ENCODE measurements around the gene C3.
"Not testable (repeated sequence)": the region's sequence is repeated elsewhere in the genome, so short reads cannot be mapped to it uniquely, and the experiment has no call there.

C3 gene

DNA sequence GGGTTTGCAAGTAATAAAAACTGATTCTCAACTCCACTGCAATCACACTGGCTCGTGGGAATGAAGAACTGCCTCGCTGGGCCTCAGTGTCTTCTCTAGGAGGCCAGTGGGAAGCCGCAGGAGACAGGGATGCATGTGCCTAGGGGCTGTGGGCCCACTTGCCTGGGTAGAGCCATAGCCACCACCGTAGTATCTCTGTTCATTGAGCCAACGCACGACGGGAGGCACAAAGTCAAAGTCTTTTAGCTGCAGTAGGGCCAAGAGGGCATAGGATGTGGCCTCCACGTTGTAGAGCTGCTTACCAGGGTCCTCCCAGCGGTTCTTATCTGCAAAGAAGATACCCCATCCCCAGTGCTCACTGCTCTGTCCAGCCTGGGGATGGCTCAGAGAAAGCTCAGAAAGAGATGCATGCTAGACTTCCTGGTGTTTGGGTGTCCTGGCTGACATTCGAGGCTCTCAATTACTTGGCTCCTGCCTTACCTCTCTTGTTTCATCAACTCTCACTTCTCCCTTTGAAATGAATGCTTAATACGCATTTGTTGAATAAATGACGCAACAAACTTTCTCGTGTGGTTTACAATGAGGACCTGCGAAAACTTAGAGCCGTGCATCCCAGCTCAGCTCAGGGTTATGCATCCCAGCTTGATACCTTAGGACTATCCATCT lies 34.4 kb downstream of the C3 start:
- no peak for FAIRE-seq

DNA sequence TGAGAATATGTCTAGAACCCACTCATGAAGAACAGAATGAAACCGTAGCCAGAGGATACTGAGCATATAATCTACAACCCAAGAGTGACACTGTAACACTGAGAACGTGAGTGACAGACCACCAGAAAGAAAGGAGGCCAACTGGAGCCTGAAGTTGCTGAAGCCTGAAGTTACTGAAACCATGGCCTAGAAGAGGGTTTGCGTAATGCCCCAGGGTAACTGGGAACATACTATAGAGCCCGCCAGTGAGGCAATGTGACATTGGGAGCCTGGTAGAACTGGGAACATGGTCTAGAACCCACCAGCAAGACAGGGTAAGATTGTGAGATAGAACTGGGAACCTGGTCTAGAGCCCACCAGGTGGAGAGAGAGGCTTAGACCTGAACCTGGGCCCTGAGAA lies 35.0 kb downstream of the C3 start:
- no peak for FAIRE-seq

DNA sequence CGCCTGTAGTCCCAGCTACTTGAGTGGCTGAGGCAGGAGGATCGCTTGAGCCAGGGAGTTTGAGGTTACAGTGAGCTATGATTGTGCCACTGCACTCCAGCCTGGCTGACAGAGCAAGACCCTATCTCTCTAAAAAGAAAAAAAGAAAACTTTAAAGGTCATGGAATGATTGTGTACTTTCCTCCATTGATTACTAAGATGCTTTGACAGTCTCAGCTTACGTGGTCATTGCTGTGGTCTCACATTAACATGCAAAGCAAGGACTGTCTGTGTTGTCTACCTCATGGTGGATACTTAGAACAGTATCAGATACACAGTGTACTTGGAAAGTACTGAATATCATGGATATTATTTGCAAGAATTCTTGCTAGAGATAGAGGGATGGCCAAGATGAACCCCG lies 36.5 kb downstream of the C3 start:
- no peak for FAIRE-seq

- FAIRE-seq = no peak
Measured at GRCh38 chr19:6682607-6683128, 37.8 kb downstream of the C3 start.

DNA sequence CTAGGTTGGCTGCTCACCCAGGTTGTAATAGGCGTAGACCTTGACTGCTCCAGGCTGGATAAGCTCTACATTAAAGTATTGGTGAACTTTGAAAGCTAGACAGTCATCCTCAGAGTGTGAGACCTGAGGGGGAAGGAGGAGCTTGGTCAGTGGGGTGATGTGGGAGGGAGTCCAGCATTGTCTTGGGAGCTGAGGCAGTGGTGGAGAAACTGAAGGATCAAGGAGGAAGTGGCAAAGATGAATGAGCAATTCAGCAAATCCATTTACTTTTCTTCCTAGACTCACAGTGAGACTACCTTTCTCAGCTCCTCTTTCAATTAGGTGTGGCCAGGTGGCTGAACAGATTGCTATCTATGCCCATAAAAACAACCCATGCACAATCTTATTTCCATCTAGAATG lies 40.3 kb downstream of the C3 start:
- FAIRE-seq = no peak

GRCh38 chr19:6679139-6679538 lies 41.3 kb downstream of the C3 start:
- FAIRE-seq = no peak

DNA sequence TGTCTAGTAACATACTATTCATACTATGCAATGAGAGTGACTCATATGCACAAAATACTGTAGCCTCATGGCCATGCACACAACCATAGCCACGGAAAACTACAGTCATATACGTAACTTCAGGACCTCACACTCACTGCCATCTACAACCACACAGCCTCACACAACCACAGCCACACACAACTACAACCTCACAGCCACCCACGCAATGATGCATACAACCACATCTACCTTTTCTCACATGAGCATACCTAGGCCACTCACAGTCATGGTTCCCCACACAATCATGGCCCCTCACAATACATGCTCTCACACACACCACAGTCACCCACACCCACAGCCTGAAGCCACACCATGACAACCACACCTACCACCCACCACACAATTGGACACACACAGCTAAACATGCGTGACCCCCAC lies 41.8 kb downstream of the C3 start:
- FAIRE-seq = no peak

GRCh38 chr19:6677883-6678689 lies 42.4 kb downstream of the C3 start:
- FAIRE-seq = no peak

- no peak for FAIRE-seq
Measured at GRCh38 chr19:6677495-6677882, 43.0 kb downstream of the C3 start.

- no peak for FAIRE-seq
Measured at GRCh38 chr19:6676288-6676687, 44.2 kb downstream of the C3 start.

GRCh38 chr19:6674868-6675305 lies 45.6 kb downstream of the C3 start:
- no peak for FAIRE-seq

GRCh38 chr19:6674408-6674807 lies 46.0 kb downstream of the C3 start:
- FAIRE-seq = not testable (repeated sequence)

GRCh38 chr19:6672693-6673290 lies 47.7 kb downstream of the C3 start:
- no peak for FAIRE-seq

- no peak for FAIRE-seq
Measured at GRCh38 chr19:6671960-6672359, 48.5 kb downstream of the C3 start.

DNA sequence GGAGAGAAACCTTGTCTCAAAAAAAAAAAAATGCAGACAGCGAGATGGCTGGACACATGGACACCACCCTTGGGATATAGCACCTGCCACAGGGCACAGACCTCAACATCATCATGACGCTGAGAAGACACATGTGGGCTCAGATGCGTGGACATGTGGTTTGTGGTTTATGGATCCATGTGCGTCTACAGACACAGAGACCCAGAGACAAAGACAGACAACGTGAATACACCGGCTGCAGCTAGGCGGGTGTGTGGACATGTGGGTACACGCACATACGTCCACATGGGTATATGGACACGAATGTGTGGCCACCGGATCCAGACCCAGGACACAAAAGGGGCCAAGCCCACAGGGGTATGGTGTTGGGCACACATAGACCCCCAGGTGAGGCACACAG lies 51.8 kb downstream of the C3 start:
- FAIRE-seq = no peak

GRCh38 chr19:6667114-6667627 lies 53.3 kb downstream of the C3 start:
- no peak for FAIRE-seq

GRCh38 chr19:6664916-6665315 lies 55.5 kb downstream of the C3 start:
- no peak for FAIRE-seq

GRCh38 chr19:6663236-6664201 lies 56.9 kb downstream of the C3 start:
- FAIRE-seq = no peak

DNA sequence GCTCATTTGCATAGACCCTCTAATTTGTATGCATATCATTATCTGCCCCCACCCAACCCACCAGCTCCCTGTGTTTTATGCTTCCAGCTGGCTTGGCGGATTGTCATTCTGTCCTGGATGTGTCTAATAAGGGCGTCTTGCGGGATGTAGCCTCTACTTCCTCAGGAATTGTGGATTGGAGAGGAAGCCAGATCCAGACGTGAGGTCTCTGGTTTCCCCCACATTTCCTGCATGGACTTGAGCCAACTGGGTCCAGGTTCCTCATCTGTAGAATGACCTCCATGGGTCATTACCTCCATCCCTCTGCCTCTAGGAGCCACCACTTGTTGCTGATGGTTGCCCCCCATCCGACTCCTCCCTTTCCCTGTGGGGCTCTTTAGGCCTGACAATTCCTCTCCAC lies 57.7 kb downstream of the C3 start:
- no peak for FAIRE-seq

GRCh38 chr19:6661509-6662244 lies 58.8 kb downstream of the C3 start:
- not testable (repeated sequence) for FAIRE-seq

- no peak for FAIRE-seq
Measured at GRCh38 chr19:6660930-6661329, 59.5 kb downstream of the C3 start.

GRCh38 chr19:6656390-6656789 lies 64.1 kb downstream of the C3 start:
- FAIRE-seq = not testable (repeated sequence)
